Vagina (tissue), 2 donors: Measurements from ENCODE around the gene SLC2A9. TPM values are rescaled to one million over a fixed set of nuclear protein-coding genes. Genes with fewer than 3 reads are reported as not detected.
"Not testable (repeated sequence)": the region's sequence is repeated elsewhere in the genome, so short reads cannot be mapped to it uniquely, and the experiment has no call there.

Experiments
- DNase-seq, 2 donors: peaks; one replicate each; pipeline ENCODE4 v3.0.0-alpha.2; 2017; ENCODE audit errors: extremely low spot score in 2 of 2
- H3K27ac ChIP-seq: fragments of 200-600 bp; sonication (generic); one replicate; pipeline ENCODE4 v1.5.1; 2019
- H3K27me3 ChIP-seq: fragments of 200-600 bp; sonication (generic); one replicate; pipeline ENCODE4 v1.5.1; 2019
- H3K36me3 ChIP-seq, 2 donors: fragments of 200-600 bp; sonication (generic); one replicate each; pipeline ENCODE4 v1.5.1; 2017 to 2019
- H3K4me1 ChIP-seq: fragments of 200-600 bp; sonication (generic); one replicate; pipeline ENCODE4 v1.5.1; 2019
- H3K4me3 ChIP-seq, 2 donors: fragments of 200-600 bp; sonication (generic); 1 replicate in 1 of 2; 2 replicates in 1 of 2; pipeline ENCODE4 v1.5.1; 2016 to 2019
- H3K9me3 ChIP-seq: fragments of 200-600 bp; sonication (generic); one replicate; pipeline ENCODE4 v1.5.1; 2019
- CTCF ChIP-seq, 3 experiments: fragments of 450-650 bp in 2 of 3; fragments of 200-600 bp in 1 of 3; sonication (generic) in 1 of 3; IDR thresholded peaks; one replicate each; pipeline ENCODE4 v1.5.1; 2017 to 2019; ENCODE audit warnings: antibody characterized with exemption in 3 of 3, mild to moderate bottlenecking in 2 of 3, moderate library complexity in 2 of 3
- POLR2A ChIP-seq, 2 donors: fragments of 450-650 bp; IDR thresholded peaks; one replicate each; pipeline ENCODE4 v1.6.1; 2017; ENCODE audit warnings: antibody characterized with exemption in 2 of 2, mild to moderate bottlenecking in 2 of 2, moderate library complexity in 2 of 2
- POLR2AphosphoS5 ChIP-seq, 2 donors: sonication (generic); formaldehyde crosslinking; IDR thresholded peaks; one replicate each; pipeline ENCODE4 v1.9.0; 2017; ENCODE audit warnings: antibody characterized with exemption in 2 of 2, mild to moderate bottlenecking in 2 of 2, low read depth in 1 of 2; ENCODE audit not compliant: insufficient read depth in 1 of 2
- intact Hi-C: fragments of 100-400 bp; cut with DNase I; formaldehyde crosslinking; loops from one replicate; pipeline ENCODE4 v1.15.1; 2023
- total RNA-seq: library from RNA; depleted of rRNA; stranded (reverse); fragments of >200 nt; gene quantifications from one replicate; pipeline ENCODE4 v1.2.3, GENCODE V29; 2016

The SLC2A9 gene
- total RNA-seq, 1 donor from 2014 or later = 7.9 TPM

DNA sequence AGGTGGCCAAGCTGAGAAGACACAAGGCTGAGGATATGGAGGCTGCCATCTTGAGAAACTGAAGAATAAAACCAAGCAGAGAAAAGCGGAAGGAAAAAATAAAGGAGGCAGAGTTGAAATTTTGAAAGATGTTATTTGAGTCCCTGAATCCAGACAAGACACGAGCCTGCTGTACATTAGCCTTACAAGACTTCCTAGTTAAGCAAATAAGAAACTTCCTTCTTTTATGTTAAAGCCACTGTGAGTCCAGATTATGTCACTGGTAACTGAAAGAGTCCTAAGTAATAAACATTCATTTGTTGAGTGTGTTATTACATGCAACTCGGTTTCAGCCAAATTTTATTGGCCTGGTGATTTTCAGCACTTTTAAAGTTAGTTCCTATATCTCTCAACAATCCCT is 209.5 kb downstream of the SLC2A9 start:
- no peak overlapping the region for H3K27ac ChIP-seq
- H3K4me3 ChIP-seq = no peak overlapping the region

GRCh38 chr4:9808077-9808476 is 213.2 kb downstream of the SLC2A9 start:
- Histone ChIP-seq H3K4me1 (no peaks in the 10 kb centered on the region), H3K27me3 (no peaks in the 10 kb centered on the region)
- intact Hi-C loops = no loop called here

More for the DNA sequence above, 209.5 kb downstream of the SLC2A9 start:
- H3K4me1 ChIP-seq = no peaks in the 10 kb centered on the region
- DNase-seq = no peak
- TF ChIP-seq CTCF (IDR thresholded peaks at IDR 0.05) (no peak), POLR2AphosphoS5 (IDR thresholded peaks at IDR 0.05; ENCODE audit: insufficient read depth in 1 of 2, low read depth in 1 of 2) (no peak), POLR2A (IDR thresholded peaks at IDR 0.05) (no peak)
- no peaks in the 10 kb centered on the region for H3K36me3 ChIP-seq
- no peaks in the 10 kb centered on the region for H3K27me3 ChIP-seq
- no peaks in the 10 kb centered on the region for H3K9me3 ChIP-seq
- intact Hi-C loops = no loop called here

GRCh38 chr4:9804918-9805317 is 216.4 kb downstream of the SLC2A9 start:
- no peak overlapping the region for H3K27ac ChIP-seq
- H3K27me3 ChIP-seq = no peaks in the 10 kb centered on the region
- H3K4me1 ChIP-seq = no peaks in the 10 kb centered on the region
- no peak overlapping the region for H3K4me3 ChIP-seq
- no peak for TF ChIP-seq CTCF (IDR thresholded peaks at IDR 0.05)
- TF ChIP-seq POLR2A (IDR thresholded peaks at IDR 0.05) = no peak
- no peak for TF ChIP-seq POLR2AphosphoS5 (IDR thresholded peaks at IDR 0.05; ENCODE audit: insufficient read depth in 1 of 2, low read depth in 1 of 2)
- no peaks in the 10 kb centered on the region for H3K9me3 ChIP-seq
- intact Hi-C loops = no loop called here
- H3K36me3 ChIP-seq = no peaks in the 10 kb centered on the region
- no peak for DNase-seq

More at GRCh38 chr4:9808077-9808476, 213.2 kb downstream of the SLC2A9 start:
- no peak for DNase-seq
- Histone ChIP-seq H3K27ac (no peak overlapping the region), H3K9me3 (no peaks in the 10 kb centered on the region), H3K4me3 (no peak overlapping the region), H3K36me3 (no peaks in the 10 kb centered on the region)
- no peak for TF ChIP-seq POLR2AphosphoS5 (IDR thresholded peaks at IDR 0.05; ENCODE audit: insufficient read depth in 1 of 2, low read depth in 1 of 2)
- TF ChIP-seq CTCF (IDR thresholded peaks at IDR 0.05) = no peak
- TF ChIP-seq POLR2A (IDR thresholded peaks at IDR 0.05) = no peak

- H3K4me3 ChIP-seq = no peak overlapping the region
- no peak overlapping the region for H3K27ac ChIP-seq
- H3K27me3 ChIP-seq = no peaks in the 10 kb centered on the region
- intact Hi-C loops = no loop called here
- DNase-seq = peak in 1 of 2 donors; percentile 12
- H3K36me3 ChIP-seq = no peaks in the 10 kb centered on the region
- no peak for TF ChIP-seq POLR2AphosphoS5 (IDR thresholded peaks at IDR 0.05; ENCODE audit: insufficient read depth in 1 of 2, low read depth in 1 of 2)
- no peak for TF ChIP-seq POLR2A (IDR thresholded peaks at IDR 0.05)
- no peak for TF ChIP-seq CTCF (IDR thresholded peaks at IDR 0.05)
- H3K9me3 ChIP-seq = no peaks in the 10 kb centered on the region
- no peaks in the 10 kb centered on the region for H3K4me1 ChIP-seq
Measured at GRCh38 chr4:9800848-9801247, 220.4 kb downstream of the SLC2A9 start.

DNA sequence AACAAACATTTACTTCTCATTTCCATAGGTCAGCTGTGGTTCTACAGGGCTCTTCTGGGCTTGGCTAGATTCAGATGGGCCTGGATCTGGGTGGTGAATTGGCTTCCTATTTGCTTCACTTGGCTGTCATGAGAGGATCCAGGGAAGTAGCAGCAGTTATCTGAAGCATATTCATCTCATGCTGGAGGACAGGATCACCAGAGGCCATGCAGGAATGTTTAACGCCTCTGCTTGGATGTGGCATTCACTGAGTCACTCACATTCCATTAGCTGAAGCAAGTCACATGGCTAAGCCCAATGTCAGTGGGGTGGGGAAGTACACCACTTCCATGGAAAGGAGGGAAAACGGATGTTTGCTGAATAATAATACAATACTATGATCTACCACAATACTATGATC is 224.7 kb downstream of the SLC2A9 start:
- H3K27me3 ChIP-seq, H3K9me3 ChIP-seq, H3K36me3 ChIP-seq, DNase-seq, H3K27ac ChIP-seq, H3K4me1 ChIP-seq, intact Hi-C loops, H3K4me3 ChIP-seq: not testable (repeated sequence)

GRCh38 chr4:9792381-9792780 is 228.9 kb downstream of the SLC2A9 start:
- no peaks in the 10 kb centered on the region for H3K9me3 ChIP-seq
- no peak for DNase-seq
- H3K4me1 ChIP-seq = no peaks in the 10 kb centered on the region
- no peaks in the 10 kb centered on the region for H3K27me3 ChIP-seq
- H3K4me3 ChIP-seq = no peak overlapping the region
- intact Hi-C loops = no loop called here
- no peak overlapping the region for H3K27ac ChIP-seq
- no peaks in the 10 kb centered on the region for H3K36me3 ChIP-seq
- TF ChIP-seq POLR2AphosphoS5 (IDR thresholded peaks at IDR 0.05; ENCODE audit: insufficient read depth in 1 of 2, low read depth in 1 of 2) (no peak), CTCF (IDR thresholded peaks at IDR 0.05) (no peak), POLR2A (IDR thresholded peaks at IDR 0.05) (no peak)

- intact Hi-C loops, H3K4me1 ChIP-seq, H3K4me3 ChIP-seq, H3K27me3 ChIP-seq, H3K27ac ChIP-seq, H3K9me3 ChIP-seq, DNase-seq, H3K36me3 ChIP-seq: not testable (repeated sequence)
Measured at GRCh38 chr4:9785891-9786290, 235.4 kb downstream of the SLC2A9 start.
